Astrocyte (in vitro differentiated cells and primary cell): Measurements from ENCODE around the gene CEP350. TPM values are rescaled to one million over a fixed set of nuclear protein-coding genes. Genes with fewer than 3 reads are reported as not detected.
A peak's percentile ranks its signal among the peaks of the same experiment; 100 is the strongest.

Source experiments
- DNase-seq: peaks from one replicate; pipeline ENCODE4 v3.0.0-alpha.2; 2010; ENCODE audit warnings: low read depth
- FAIRE-seq: peaks from 2 replicates; lab custom pipeline; 2011; peaks lifted over from hg19 to GRCh38; lab: Jason Lieb, UNC
- H2AFZ ChIP-seq: 2 replicates; pipeline ENCODE4 v1.6.0; 2012; ENCODE audit warnings: low read depth, low read length, inconsistent platforms
- H3K27ac ChIP-seq: 2 replicates; pipeline ENCODE4 v1.5.1; 2011; ENCODE audit warnings: low read depth, low read length, inconsistent platforms
- H3K27me3 ChIP-seq: 2 replicates; pipeline ENCODE4 v1.6.0; 2011; ENCODE audit warnings: low read length, inconsistent platforms; ENCODE audit not compliant: insufficient read depth
- H3K36me3 ChIP-seq: 2 replicates; pipeline ENCODE4 v1.5.1; 2011; ENCODE audit warnings: low read length, inconsistent platforms; ENCODE audit not compliant: insufficient read depth
- H3K4me1 ChIP-seq: 2 replicates; pipeline ENCODE4 v1.5.1; 2011; ENCODE audit warnings: low read length, inconsistent platforms; ENCODE audit not compliant: insufficient read depth
- H3K4me2 ChIP-seq: 2 replicates; pipeline ENCODE4 v1.6.0; 2012; ENCODE audit warnings: low read length, inconsistent platforms
- H3K4me3 ChIP-seq: 2 replicates; pipeline ENCODE4 v1.5.1; 2011; ENCODE audit warnings: low read depth, mild to moderate bottlenecking, low read length, inconsistent platforms; ENCODE audit not compliant: insufficient read depth
- H3K79me2 ChIP-seq: 2 replicates; pipeline ENCODE4 v1.6.0; 2012; ENCODE audit warnings: mild to moderate bottlenecking, low read length, inconsistent platforms; ENCODE audit not compliant: insufficient read depth
- H3K9ac ChIP-seq: 2 replicates; pipeline ENCODE4 v1.6.0; 2012; ENCODE audit warnings: mild to moderate bottlenecking, low read length, inconsistent platforms
- H3K9me3 ChIP-seq: 2 replicates; pipeline ENCODE4 v1.5.1; 2012; ENCODE audit warnings: low read depth, mild to moderate bottlenecking, low read length, inconsistent platforms; ENCODE audit not compliant: insufficient read depth
- H4K20me1 ChIP-seq: 2 replicates; pipeline ENCODE4 v1.6.0; 2012; ENCODE audit warnings: low read length, inconsistent platforms; ENCODE audit not compliant: insufficient read depth
- H3K27ac Mint-ChIP-seq: one replicate; pipeline ENCODE4 v1.8.0; 2021; ENCODE audit warnings: mild to moderate bottlenecking, mixed read lengths; ENCODE audit not compliant: unreplicated experiment
- H3K27me3 Mint-ChIP-seq: one replicate; pipeline ENCODE4 v1.8.0; 2021; ENCODE audit warnings: low read depth, mixed read lengths; ENCODE audit not compliant: unreplicated experiment
- H3K36me3 Mint-ChIP-seq: one replicate; pipeline ENCODE4 v1.8.0; 2021; ENCODE audit warnings: low read depth, mixed read lengths; ENCODE audit not compliant: unreplicated experiment
- H3K4me1 Mint-ChIP-seq: one replicate; pipeline ENCODE4 v1.8.0; 2021; ENCODE audit warnings: low read depth, mixed read lengths; ENCODE audit not compliant: unreplicated experiment
- H3K4me3 Mint-ChIP-seq: one replicate; pipeline ENCODE4 v1.8.0; 2021; ENCODE audit warnings: mild to moderate bottlenecking, moderate library complexity, mixed read lengths; ENCODE audit not compliant: unreplicated experiment
- H3K9me3 Mint-ChIP-seq: one replicate; pipeline ENCODE4 v1.8.0; 2021; ENCODE audit warnings: mild to moderate bottlenecking, mixed read lengths; ENCODE audit not compliant: unreplicated experiment
- CTCF ChIP-seq: IDR thresholded peaks from 2 replicates; pipeline ENCODE4 v1.5.1; 2011; ENCODE audit warnings: low read depth, mild to moderate bottlenecking, inconsistent platforms, low read length, moderate library complexity; ENCODE audit not compliant: insufficient read depth
- EZH2 ChIP-seq: IDR thresholded peaks from 2 replicates; pipeline ENCODE4 v1.6.1; 2012; ENCODE audit warnings: mild to moderate bottlenecking, low read length, inconsistent platforms; ENCODE audit not compliant: insufficient read depth
- total RNA-seq: library from RNA; stranded (reverse); gene quantifications from 2 replicates; pipeline ENCODE4 v1.2.1, GENCODE V29; 2021

The CEP350 gene
- total RNA-seq, 1 donor from 2014 or later = 29.2 TPM

GRCh38 chr1:180157108-180157507, 202.5 kb downstream of the CEP350 start:
- Mint-ChIP-seq H3K9me3 (no peaks in the 10 kb centered on the region), H3K4me1 (peaks cover 22% of the 10 kb centered on the region), H3K4me3 (peak overlapping the region; percentile 63), H3K36me3 (peaks cover 2% of the 10 kb centered on the region), H3K27me3 (no peaks in the 10 kb centered on the region), H3K27ac (peak overlapping the region; percentile 51)
- H2AFZ ChIP-seq = no peak overlapping the region
- H4K20me1 ChIP-seq = peaks cover 55% of the 10 kb centered on the region
- no peaks in the 10 kb centered on the region for H3K36me3 ChIP-seq
- peak; percentile 61 for DNase-seq
- no peak for FAIRE-seq
- H3K4me1 ChIP-seq = peaks cover 33% of the 10 kb centered on the region
- TF ChIP-seq CTCF = no peak
- TF ChIP-seq EZH2 = no peak
- H3K4me3 ChIP-seq = peak overlapping the region; percentile 87
- H3K27me3 ChIP-seq = no peaks in the 10 kb centered on the region
- peak overlapping the region; percentile 73 for H3K27ac ChIP-seq
- H3K4me2 ChIP-seq = peak overlapping the region; percentile 98
- H3K9ac ChIP-seq = peak overlapping the region; percentile 34
- H3K9me3 ChIP-seq = no peaks in the 10 kb centered on the region
- peaks cover 69% of the 10 kb centered on the region for H3K79me2 ChIP-seq

GRCh38 chr1:180157576-180158057, 203.0 kb downstream of the CEP350 start:
- Histone ChIP-seq H3K27me3 (no peaks in the 10 kb centered on the region), H3K4me2 (peak overlapping the region; percentile 98), H3K27ac (peak overlapping the region; percentile 73), H3K9me3 (no peaks in the 10 kb centered on the region), H3K4me3 (peak overlapping the region; percentile 87), H3K79me2 (peaks cover 74% of the 10 kb centered on the region), H4K20me1 (peaks cover 60% of the 10 kb centered on the region), H2AFZ (no peak overlapping the region), H3K9ac (peak overlapping the region; percentile 34), H3K36me3 (no peaks in the 10 kb centered on the region), H3K4me1 (peaks cover 30% of the 10 kb centered on the region)
- TF ChIP-seq CTCF = no peak
- TF ChIP-seq EZH2 = no peak
- peaks cover 22% of the 10 kb centered on the region for H3K4me1 Mint-ChIP-seq
- FAIRE-seq (no peak), DNase-seq (no peak)
- no peaks in the 10 kb centered on the region for H3K27me3 Mint-ChIP-seq
- no peaks in the 10 kb centered on the region for H3K9me3 Mint-ChIP-seq
- no peak overlapping the region for H3K4me3 Mint-ChIP-seq
- no peak overlapping the region for H3K27ac Mint-ChIP-seq
- peaks cover 2% of the 10 kb centered on the region for H3K36me3 Mint-ChIP-seq
